NCI-H460 (cell line): ENCODE results near the gene RIMBP2. TPM values are rescaled to one million over a fixed set of nuclear protein-coding genes. Genes with fewer than 3 reads are reported as not detected.
"Not testable (repeated sequence)": the region's sequence is repeated elsewhere in the genome, so short reads cannot be mapped to it uniquely, and the experiment has no call there.

ENCODE experiments used
- DNase-seq: peaks from one replicate; pipeline ENCODE4 v3.0.0-alpha.2; 2016; ENCODE audit warnings: low read depth; ENCODE audit errors: extremely low read depth
- total RNA-seq: library from RNA; depleted of rRNA; stranded (reverse); fragments of >200 nt; shearing (Covaris generic); gene quantifications from 2 replicates; pipeline ENCODE4 v1.2.3, GENCODE V29; 2014

Gene RIMBP2
- total RNA-seq, 1 experiment from 2014 or later, result 0.02 TPM

- DNase-seq, result no peak
These were observed 26.6 kb upstream of the RIMBP2 start for GRCh38 chr12:130742716-130743115.

- no peak for DNase-seq
These were observed 26.0 kb upstream of the RIMBP2 start for GRCh38 chr12:130742112-130742511.

DNA sequence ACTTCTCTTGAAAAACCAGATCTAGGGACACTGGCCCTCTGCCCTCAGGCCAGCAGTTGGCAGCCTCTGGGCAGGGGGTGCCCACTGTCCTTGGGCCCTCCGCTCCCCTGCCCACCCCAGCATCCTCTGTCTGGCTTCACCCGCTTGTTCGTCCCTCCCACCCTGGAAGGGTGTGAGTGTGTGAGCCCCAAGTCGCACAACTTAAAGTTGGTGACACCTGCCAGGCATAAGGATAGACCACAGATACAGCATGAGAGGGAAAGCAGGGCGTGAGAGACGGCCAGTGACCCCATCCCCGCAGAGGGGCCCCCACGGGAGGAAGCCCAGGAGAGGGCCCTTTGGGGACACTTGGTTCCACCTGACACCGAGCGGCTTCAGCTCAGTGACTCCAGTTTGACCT is 23.5 kb upstream of the RIMBP2 start:
- DNase-seq, result no peak

- not testable (repeated sequence) for DNase-seq
These were observed 22.3 kb upstream of the RIMBP2 start for GRCh38 chr12:130738403-130738802.

GRCh38 chr12:130737731-130738130 is 21.6 kb upstream of the RIMBP2 start:
- DNase-seq, result no peak

- DNase-seq, result no peak
These were observed 13.2 kb upstream of the RIMBP2 start for GRCh38 chr12:130729344-130729743.

- no peak for DNase-seq
These were observed 12.3 kb upstream of the RIMBP2 start for GRCh38 chr12:130728158-130729058.

DNA sequence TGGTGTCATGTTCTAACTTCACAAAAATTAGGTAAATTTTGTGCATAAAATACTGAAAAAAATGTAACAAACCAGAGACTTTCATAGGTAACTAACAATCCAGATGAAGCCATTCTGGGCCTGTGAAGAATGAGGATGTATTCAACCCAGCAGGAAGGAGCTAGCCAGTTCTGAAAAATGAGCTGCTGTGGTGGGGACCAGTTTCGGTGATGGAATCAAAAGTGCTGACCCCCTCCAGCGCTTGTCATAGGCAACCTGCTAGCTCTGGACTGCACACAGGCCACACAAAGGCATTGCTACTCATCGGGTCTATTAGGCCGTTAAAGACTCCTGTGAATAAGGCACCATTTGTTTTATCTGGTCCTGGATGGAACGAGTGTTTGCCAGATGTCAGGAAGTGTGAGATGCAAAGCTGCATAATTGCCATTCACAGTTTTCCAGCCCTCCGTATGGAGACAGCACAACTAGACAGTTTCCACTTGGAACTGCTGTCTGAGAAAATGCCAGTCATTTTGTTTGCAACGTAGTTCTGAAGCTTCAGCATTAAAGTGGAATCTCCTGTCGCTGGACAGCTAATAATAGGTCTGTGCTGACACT is 3.3 kb upstream of the RIMBP2 start:
- DNase-seq, result no peak

- DNase-seq, result no peak
These were observed 1.7 kb upstream of the RIMBP2 start for GRCh38 chr12:130717752-130718151.

- no peak for DNase-seq
These were observed 869 bp upstream of the RIMBP2 start for GRCh38 chr12:130716969-130717366.

GRCh38 chr12:130715150-130715997 is 725 bp downstream of the RIMBP2 start:
- DNase-seq, result no peak

- no peak for DNase-seq
These were observed 1.4 kb downstream of the RIMBP2 start for GRCh38 chr12:130714591-130715149.

- no peak for DNase-seq
These were observed 2.0 kb downstream of the RIMBP2 start for GRCh38 chr12:130714091-130714590.

- DNase-seq, result no peak
These were observed 2.5 kb downstream of the RIMBP2 start for GRCh38 chr12:130713581-130713991.

DNA sequence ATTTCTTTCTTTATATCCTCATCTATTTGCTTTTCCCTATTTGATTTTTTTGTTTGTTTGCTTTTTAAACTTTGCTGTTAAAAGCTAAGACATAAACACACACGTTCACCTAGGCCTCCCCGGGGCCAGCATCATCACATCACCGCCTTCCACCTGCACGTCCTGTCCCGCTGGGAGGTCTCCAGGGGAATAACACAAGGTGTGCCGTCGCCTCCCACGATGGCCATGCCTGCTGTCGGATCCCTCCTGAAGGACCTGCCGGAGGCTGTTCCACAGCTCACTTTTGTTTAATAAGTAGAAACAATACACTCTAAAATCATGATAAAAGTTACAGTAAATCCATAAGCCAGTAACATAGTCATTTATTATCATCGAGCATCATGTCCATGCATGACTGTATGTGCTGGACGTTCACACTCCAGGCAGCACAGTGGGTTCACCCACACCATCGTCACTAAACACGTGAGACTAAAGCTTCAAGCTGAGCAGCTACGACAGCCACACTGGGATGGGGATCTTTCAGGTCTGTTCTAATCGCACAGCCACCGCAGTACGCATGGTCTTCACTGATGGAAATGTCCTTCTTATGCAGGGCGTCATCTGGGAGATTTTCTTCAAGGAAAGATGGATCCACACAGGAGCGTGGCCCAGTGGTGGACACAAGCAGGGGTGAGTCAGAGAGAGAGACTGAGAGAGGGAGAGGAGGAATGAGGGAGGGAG is 3.6 kb downstream of the RIMBP2 start:
- DNase-seq, result no peak

GRCh38 chr12:130711756-130712155 is 4.3 kb downstream of the RIMBP2 start:
- DNase-seq, result no peak

DNA sequence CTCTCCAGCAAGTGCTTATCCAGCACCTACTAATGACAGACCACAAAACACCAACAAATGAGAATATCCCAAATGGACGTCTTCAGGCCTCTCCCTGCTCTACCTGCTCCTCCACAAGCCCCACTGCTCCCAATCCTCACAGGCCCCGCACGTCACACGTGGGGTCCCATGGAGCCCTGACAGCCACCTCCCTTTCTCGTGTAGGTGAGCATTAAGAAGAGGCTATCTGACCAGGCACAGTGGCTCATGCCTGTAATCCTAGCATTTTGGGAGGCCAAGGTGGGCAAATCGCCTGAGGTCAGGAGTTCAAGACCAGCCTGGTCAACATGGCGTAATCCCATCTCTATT is 5.4 kb downstream of the RIMBP2 start:
- no peak for DNase-seq

GRCh38 chr12:130709971-130710732 is 5.9 kb downstream of the RIMBP2 start:
- DNase-seq, result no peak
